Measurements from ENCODE around the gene GMPR.
A peak's percentile ranks its signal among the peaks of the same experiment; 100 is the strongest.

The GMPR gene

GRCh38 chr6:16324606-16325225 is 86.3 kb downstream of the GMPR start:
- DNase-seq (ENCODE audit: low read depth in 2 of 2, low spot score in 1 of 2): no peak

DNA sequence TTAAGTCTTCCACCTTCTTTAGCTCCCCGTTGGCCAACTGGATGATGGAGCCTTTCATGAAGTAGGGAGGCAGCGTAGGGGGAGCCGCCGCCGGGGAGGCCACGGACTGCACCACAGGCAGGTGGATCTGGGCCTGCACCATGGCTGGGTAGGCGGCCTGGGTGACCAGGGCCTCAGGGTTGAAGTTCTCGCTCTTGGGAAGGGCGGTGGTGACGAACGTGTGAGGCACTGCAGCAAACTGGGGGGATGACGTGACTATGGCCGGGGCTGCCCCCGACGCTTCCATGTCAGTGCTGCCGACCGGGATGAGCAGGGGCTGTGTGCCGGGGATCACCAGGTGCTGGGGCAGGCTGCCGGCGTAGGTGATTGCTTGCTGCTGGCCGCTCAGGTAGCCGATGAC is 88.1 kb downstream of the GMPR start:
- DNase-seq (ENCODE audit: low read depth in 2 of 2, low spot score in 1 of 2): no peak

- DNase-seq (ENCODE audit: low read depth in 2 of 2, low spot score in 1 of 2): no peak
Measured at GRCh38 chr6:16326971-16327776, 88.8 kb downstream of the GMPR start.

DNA sequence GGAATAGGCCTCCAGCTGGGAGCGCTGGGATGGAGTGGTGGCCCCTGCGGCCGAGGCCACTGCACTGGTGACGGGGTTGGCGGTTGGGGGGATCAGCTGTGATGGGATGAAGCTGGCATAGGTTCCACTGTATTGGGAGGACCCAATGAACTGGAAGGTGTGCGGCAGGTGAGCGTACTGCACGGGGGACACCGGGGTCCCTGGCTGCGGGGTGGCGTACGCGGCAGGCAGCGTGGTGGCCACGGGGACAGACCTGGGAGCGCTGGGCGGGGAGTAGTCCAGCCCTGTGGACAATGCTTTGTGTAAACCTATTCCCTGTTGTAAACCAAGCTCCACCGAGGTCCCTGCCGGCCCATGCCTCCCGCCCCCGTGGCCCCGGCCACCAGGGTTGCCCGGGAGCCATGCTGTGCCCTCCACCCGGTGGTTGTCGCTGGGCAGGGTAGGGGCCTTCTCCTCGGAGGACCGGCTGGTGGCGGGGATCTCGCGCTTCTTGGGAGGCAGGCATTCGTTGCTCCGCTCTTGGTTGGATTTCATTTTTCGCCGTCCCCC is 89.5 kb downstream of the GMPR start:
- DNase-seq (ENCODE audit: low read depth in 2 of 2, low spot score in 1 of 2): no peak

- no peak for DNase-seq (ENCODE audit: low read depth in 2 of 2, low spot score in 1 of 2)
Measured at GRCh38 chr6:16329233-16329632, 90.8 kb downstream of the GMPR start.

GRCh38 chr6:16331384-16332174 is 93.2 kb downstream of the GMPR start:
- DNase-seq (ENCODE audit: low read depth in 2 of 2, low spot score in 1 of 2): peak; percentile 32 to 39

DNA sequence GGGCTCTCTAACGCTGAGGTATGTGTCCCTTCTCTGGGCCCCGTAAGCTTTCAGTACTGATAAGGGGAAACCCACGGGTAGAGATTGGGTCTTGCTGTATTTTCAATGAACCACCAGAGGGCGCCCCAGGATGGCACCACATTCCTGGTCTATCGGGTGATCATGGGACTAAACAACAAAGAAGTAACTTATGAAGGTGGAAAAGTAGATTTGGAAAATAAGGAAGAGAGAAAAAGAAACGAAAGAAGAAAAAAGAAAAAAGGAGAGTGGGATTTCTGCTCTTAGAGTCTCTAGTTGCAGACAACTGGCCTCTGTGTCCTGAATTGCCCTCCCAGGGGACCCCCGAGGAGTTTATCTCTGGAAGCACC is 93.8 kb downstream of the GMPR start:
- DNase-seq (ENCODE audit: low read depth in 2 of 2, low spot score in 1 of 2): peak; percentile 58 to 68

GRCh38 chr6:16333580-16333979 is 95.2 kb downstream of the GMPR start:
- no peak for DNase-seq (ENCODE audit: low read depth in 2 of 2, low spot score in 1 of 2)

DNA sequence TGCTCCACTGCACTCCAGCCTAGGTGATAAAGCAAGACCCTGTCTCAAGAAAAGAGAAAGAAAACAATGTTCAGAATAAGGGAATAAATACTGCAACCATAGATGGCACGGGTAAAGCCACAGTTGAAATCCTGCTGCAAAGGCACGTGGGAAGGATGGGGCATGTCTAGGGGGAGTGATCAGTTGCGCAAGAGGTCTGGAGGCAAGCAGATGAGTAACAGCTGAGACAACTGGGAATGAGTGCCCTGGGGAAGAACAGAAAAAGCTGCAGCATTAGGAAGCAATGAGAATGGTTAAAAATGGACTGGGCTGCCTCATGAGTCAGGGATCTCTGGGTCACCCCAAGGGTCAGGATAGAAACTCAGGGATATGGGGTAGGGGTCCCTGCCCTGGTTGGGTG is 96.3 kb downstream of the GMPR start:
- no peak for DNase-seq (ENCODE audit: low read depth in 2 of 2, low spot score in 1 of 2)

DNA sequence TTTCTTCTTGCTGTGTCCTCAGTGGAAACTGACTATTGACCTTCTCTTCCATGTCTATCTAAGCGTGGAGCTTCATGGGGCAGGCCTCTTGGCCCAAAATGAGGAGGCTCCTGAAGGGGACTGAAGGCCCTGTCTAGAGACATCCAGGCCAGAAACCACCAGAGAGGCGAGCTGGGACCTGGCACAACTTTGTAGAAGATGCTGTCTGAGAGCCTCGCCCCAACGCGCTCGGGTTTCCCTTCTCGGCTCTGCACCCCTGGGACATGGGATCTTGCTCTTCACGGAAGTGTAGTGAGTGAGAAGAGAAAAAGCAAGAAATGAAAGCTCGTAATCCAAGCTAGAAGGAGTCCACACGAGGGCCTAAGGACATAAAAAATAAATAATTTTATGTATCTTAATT is 96.8 kb downstream of the GMPR start:
- no peak for DNase-seq (ENCODE audit: low read depth in 2 of 2, low spot score in 1 of 2)

GRCh38 chr6:16336056-16336818 is 97.8 kb downstream of the GMPR start:
- no peak for DNase-seq (ENCODE audit: low read depth in 2 of 2, low spot score in 1 of 2)

GRCh38 chr6:16336911-16337294 is 98.5 kb downstream of the GMPR start:
- no peak for DNase-seq (ENCODE audit: low read depth in 2 of 2, low spot score in 1 of 2)

- DNase-seq (ENCODE audit: low read depth in 2 of 2, low spot score in 1 of 2): no peak
Measured at GRCh38 chr6:16337295-16337975, 99.0 kb downstream of the GMPR start.

GRCh38 chr6:16338577-16339264 is 100.3 kb downstream of the GMPR start:
- DNase-seq (ENCODE audit: low read depth in 2 of 2, low spot score in 1 of 2): no peak

DNA sequence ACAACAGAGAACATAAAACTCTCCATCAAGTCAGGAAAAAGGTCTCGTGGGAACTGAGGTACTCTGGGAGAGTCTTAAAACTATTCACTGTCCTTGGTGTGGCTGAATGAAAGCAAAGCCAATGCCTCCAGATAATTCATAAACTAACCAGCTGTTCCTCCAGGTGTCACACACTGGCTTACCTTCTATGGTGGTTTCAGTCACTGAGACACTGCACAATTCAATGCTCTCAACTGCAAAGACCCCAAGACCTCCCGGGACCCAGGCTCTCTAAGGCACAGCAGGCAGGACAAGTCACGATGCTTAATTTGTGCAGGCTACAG is 100.8 kb downstream of the GMPR start:
- DNase-seq (ENCODE audit: low read depth in 2 of 2, low spot score in 1 of 2): no peak

GRCh38 chr6:16343593-16343992 is 105.2 kb downstream of the GMPR start:
- DNase-seq (ENCODE audit: low read depth in 2 of 2, low spot score in 1 of 2): no peak

DNA sequence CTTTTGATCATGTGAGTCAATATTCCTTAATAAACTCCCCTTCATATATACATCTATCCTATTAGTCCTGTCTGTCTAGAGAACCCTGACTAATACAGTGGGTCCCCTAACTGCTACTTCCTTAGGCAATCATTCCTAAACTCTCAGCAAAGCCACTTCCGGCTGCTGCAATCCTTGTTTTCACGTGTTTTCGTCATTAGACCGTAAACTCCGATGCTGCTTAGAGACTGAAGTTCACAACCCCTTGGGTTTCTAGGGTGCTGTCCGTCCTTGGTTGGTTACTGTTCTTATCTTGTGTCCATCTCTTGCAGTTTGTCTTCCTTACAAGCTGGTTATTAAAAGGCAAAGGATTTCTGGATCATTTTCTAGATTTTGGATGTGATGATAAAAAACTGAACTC is 106.4 kb downstream of the GMPR start:
- DNase-seq (ENCODE audit: low read depth in 2 of 2, low spot score in 1 of 2): no peak
